ENCODE measurements around the gene CHI3L2. TPM values are rescaled to one million over a fixed set of nuclear protein-coding genes. Genes with fewer than 3 reads are reported as not detected.
A peak's percentile ranks its signal among the peaks of the same experiment; 100 is the strongest.

CHI3L2 gene
- total and polyA plus RNA-seq, 10 of the 15 experiments (the other 5 are each of a cell fraction or from before 2014, with no cell fraction given) = 37.1 to 508 (median 98.3) TPM

DNA sequence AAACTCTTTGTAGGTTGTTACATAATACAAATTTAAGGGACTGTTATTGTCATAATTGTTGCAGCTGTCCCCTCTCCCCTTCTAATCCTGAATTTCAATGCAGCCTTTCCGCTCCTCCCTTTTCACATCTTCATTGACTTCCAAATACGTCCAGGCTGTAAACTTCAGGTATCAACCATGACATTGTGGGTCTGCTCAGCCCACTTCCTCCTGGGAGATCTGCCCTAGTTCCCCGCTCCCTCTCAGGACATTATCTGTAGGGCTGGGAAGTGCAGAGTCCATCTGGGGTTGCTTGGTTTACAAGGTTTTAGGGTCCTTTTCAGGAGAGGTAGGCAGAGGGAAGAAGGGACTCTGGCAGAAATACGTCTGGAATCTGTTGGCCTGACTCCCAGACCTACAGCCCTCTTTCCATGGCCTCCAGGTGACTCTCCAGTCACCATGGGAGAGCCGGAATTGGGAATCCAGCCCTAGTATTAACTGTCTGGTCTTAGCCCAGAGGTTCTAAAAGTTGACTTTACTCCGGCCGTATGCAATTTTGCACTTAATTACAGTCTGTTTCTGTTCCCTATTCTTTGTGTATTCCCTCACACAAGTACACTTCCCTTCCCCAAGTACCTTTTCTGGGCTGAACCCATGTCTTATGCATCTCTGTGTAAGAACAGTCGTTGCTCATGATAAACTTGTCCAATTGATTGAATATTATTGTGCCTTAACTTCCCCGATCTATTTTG, 22.4 kb upstream of the CHI3L2 start (continued):
- TF ChIP-seq, protein P1, sequence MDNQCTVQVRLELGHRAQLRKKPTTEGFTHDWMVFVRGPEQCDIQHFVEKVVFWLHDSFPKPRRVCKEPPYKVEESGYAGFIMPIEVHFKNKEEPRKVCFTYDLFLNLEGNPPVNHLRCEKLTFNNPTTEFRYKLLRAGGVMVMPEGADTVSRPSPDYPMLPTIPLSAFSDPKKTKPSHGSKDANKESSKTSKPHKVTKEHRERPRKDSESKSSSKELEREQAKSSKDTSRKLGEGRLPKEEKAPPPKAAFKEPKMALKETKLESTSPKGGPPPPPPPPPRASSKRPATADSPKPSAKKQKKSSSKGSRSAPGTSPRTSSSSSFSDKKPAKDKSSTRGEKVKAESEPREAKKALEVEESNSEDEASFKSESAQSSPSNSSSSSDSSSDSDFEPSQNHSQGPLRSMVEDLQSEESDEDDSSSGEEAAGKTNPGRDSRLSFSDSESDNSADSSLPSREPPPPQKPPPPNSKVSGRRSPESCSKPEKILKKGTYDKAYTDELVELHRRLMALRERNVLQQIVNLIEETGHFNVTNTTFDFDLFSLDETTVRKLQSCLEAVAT (IDR thresholded peaks at IDR 0.05) = peak; percentile 60
- no peak for TF ChIP-seq ATF2 (IDR thresholded peaks at IDR 0.05; ENCODE audit: low read length)
- TF ChIP-seq EED (IDR thresholded peaks at IDR 0.05; ENCODE audit: low read depth) = peak; percentile 2; the same call in 1 of the 2 replicates
- peak; percentile 43; the same call in 1 of the 2 replicates for TF ChIP-seq BCL11A (IDR thresholded peaks at IDR 0.05; ENCODE audit: low read depth, low read length)
- TF ChIP-seq ZNF592 (IDR thresholded peaks at IDR 0.05) = no peak
- peak; percentile 85 for TF ChIP-seq RELB (IDR thresholded peaks at IDR 0.05; ENCODE audit: low read depth)
- 0 out of 2 replicates have a peak, but pooled peaks have one; percentile 51 for TF ChIP-seq IRF4 (IDR thresholded peaks at IDR 0.05; ENCODE audit: low read depth, low read length)
- TF ChIP-seq ATF7 (IDR thresholded peaks at IDR 0.05; ENCODE audit: low read depth) = peak; percentile 54
- peak; percentile 90 for TF ChIP-seq SPI1 (IDR thresholded peaks at IDR 0.05; ENCODE audit: borderline replicate concordance, insufficient read depth, low read depth, low read length)
- no peak for TF ChIP-seq SUPT20H (IDR thresholded peaks at IDR 0.05; ENCODE audit: borderline replicate concordance, control insufficient read depth, low read depth, low read length)
- TF ChIP-seq, protein P2, sequence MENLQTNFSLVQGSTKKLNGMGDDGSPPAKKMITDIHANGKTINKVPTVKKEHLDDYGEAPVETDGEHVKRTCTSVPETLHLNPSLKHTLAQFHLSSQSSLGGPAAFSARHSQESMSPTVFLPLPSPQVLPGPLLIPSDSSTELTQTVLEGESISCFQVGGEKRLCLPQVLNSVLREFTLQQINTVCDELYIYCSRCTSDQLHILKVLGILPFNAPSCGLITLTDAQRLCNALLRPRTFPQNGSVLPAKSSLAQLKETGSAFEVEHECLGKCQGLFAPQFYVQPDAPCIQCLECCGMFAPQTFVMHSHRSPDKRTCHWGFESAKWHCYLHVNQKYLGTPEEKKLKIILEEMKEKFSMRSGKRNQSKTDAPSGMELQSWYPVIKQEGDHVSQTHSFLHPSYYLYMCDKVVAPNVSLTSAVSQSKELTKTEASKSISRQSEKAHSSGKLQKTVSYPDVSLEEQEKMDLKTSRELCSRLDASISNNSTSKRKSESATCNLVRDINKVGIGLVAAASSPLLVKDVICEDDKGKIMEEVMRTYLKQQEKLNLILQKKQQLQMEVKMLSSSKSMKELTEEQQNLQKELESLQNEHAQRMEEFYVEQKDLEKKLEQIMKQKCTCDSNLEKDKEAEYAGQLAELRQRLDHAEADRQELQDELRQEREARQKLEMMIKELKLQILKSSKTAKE (IDR thresholded peaks at IDR 0.05; ENCODE audit: low read depth, poor library complexity, severe bottlenecking) = peak; percentile 71
- no peak for TF ChIP-seq SIX5 (IDR thresholded peaks at IDR 0.05; ENCODE audit: low read depth, low read length, severe bottlenecking)
- TF ChIP-seq DPF2 (IDR thresholded peaks at IDR 0.05) = peak; percentile 75; the same call in 1 of the 2 replicates
- peak; percentile 67 for TF ChIP-seq MEF2B (IDR thresholded peaks at IDR 0.05; ENCODE audit: partially characterized antibody, poor library complexity, severe bottlenecking)
- TF ChIP-seq SMARCA5 (IDR thresholded peaks at IDR 0.05) = peak; percentile 30; the same call in 1 of the 2 replicates
- TF ChIP-seq EP300 (IDR thresholded peaks at IDR 0.05; ENCODE audit: borderline replicate concordance in 1 of 2, control insufficient read depth in 1 of 2, low read depth in 2 of 2, low read length in 2 of 2) = 0 out of 4 replicates have a peak, but pooled peaks of 1 of the 2 experiments have one; percentile 34
- peak; percentile 64 for TF ChIP-seq POLR2AphosphoS5 (IDR thresholded peaks at IDR 0.05; ENCODE audit: low read length)
- peak; percentile 94 for TF ChIP-seq PAX8 (IDR thresholded peaks at IDR 0.05)

All from GM12878 (cell line).